GM12878 (cell line): Measurements from ENCODE around the gene TNP2. TPM values are rescaled to one million over a fixed set of nuclear protein-coding genes. Genes with fewer than 3 reads are reported as not detected.

ENCODE experiments used
- ATAC-seq: fragments of 200-7000 bp; cut with Tn5 transposase; 3 replicates; pipeline ENCODE4 v1.9.1; 2020; ENCODE audit warnings: mild to moderate bottlenecking, moderate library complexity
- BruUV-seq: library from RNA; stranded (reverse); fragments of 400-500 nt; replicated peaks from 2 replicates; lab custom pipeline; 2021; lab: Mats Ljungman, UMichigan
- CTCF ChIA-PET: fragments of 300-600 bp; sonication (Branson Sonifier 250); formaldehyde crosslinking; extraction: SDS; loops from one replicate; lab custom pipeline; 2021; ENCODE audit warnings: inconsistent platforms; lab: Yijun Ruan, JAX
- POLR2A ChIA-PET: fragments of 350-600 bp; formaldehyde crosslinking; extraction: SDS; loops from one replicate; lab custom pipeline; 2021; ENCODE audit warnings: inconsistent platforms; lab: Charles Lee
- RAD21 ChIA-PET: fragments of 300-600 bp; sonication (Branson Sonifier 250); formaldehyde crosslinking; loops from one replicate; lab custom pipeline; 2023; ENCODE audit warnings: antibody characterized with exemption; ENCODE audit not compliant: unreplicated experiment; lab: Charles Lee
- SMC1A ChIA-PET: fragments of 300-600 bp; sonication (Branson Sonifier 250); formaldehyde crosslinking; loops from one replicate; lab custom pipeline; 2023; ENCODE audit not compliant: unreplicated experiment, uncharacterized antibody; lab: Charles Lee
- DNase-seq: peaks from one replicate; pipeline ENCODE4 v3.0.0-alpha.2; 2011; ENCODE audit warnings: low read depth, low spot score
- FAIRE-seq: peaks from 3 replicates; lab custom pipeline; 2011; peaks lifted over from hg19 to GRCh38; lab: Jason Lieb, UNC
- H2AFZ ChIP-seq: 2 replicates; pipeline ENCODE4 v1.6.0; 2011; ENCODE audit warnings: low read depth, low read length, control low read depth; ENCODE audit not compliant: control insufficient read depth
- H3K27ac ChIP-seq: 2 replicates; pipeline ENCODE4 v1.5.1; 2011; ENCODE audit warnings: control low read depth; ENCODE audit not compliant: control insufficient read depth, insufficient read depth
- H3K27me3 ChIP-seq, 2 experiments: replicated peaks in 1 of 2; 2 replicates each; pipeline versions ENCODE4 v1.6.0 to v1.6.1; 2011; ENCODE audit warnings: low read length in 1 of 2; ENCODE audit not compliant: control insufficient read depth in 2 of 2, insufficient read depth in 2 of 2
- H3K36me3 ChIP-seq, 2 experiments: 2 replicates each; pipeline ENCODE4 v1.5.1; 2011; ENCODE audit warnings: low read length in 1 of 2; ENCODE audit not compliant: control insufficient read depth in 2 of 2, insufficient read depth in 2 of 2
- H3K4me1 ChIP-seq: 2 replicates; pipeline ENCODE4 v1.6.1; 2011; ENCODE audit warnings: mild to moderate bottlenecking, low read length, moderate library complexity, mixed read lengths; ENCODE audit not compliant: control insufficient read depth, insufficient read depth
- H3K4me2 ChIP-seq: 2 replicates; pipeline ENCODE4 v1.6.0; 2011; ENCODE audit warnings: control low read depth; ENCODE audit not compliant: control insufficient read depth, insufficient read depth
- H3K4me3 ChIP-seq: fragments of 200-600 bp; sonication (generic); 2 replicates; pipeline ENCODE4 v1.5.1; 2016
- H3K79me2 ChIP-seq: 2 replicates; pipeline ENCODE4 v1.6.0; 2011; ENCODE audit warnings: low read length; ENCODE audit not compliant: control insufficient read depth, insufficient read depth
- H3K9ac ChIP-seq: 2 replicates; pipeline ENCODE4 v1.8.0; 2011; ENCODE audit warnings: low read length, control low read depth, mixed read lengths; ENCODE audit not compliant: control insufficient read depth, insufficient read depth
- H3K9me3 ChIP-seq: replicated peaks from 3 replicates; pipeline ENCODE4 v1.5.1; 2011; ENCODE audit warnings: mild to moderate bottlenecking, low read length; ENCODE audit not compliant: control insufficient read depth, insufficient read depth
- H4K20me1 ChIP-seq: 2 replicates; pipeline ENCODE4 v1.6.0; 2011; ENCODE audit not compliant: control insufficient read depth, insufficient read depth
- BCL11A ChIP-seq: IDR thresholded peaks from 2 replicates; pipeline ENCODE4 v1.6.1; 2011; ENCODE audit warnings: low read depth, low read length
- CREM ChIP-seq: IDR thresholded peaks from 2 replicates; pipeline ENCODE4 v1.6.1; 2014; ENCODE audit warnings: antibody characterized with exemption, low read depth
- EGR1 ChIP-seq, 2 experiments: IDR thresholded peaks; 1 replicate in 1 of 2; 2 replicates in 1 of 2; pipeline ENCODE4 v1.6.1; 2011 to 2012; ENCODE audit warnings: low read depth in 2 of 2, low read length in 2 of 2, borderline replicate concordance in 1 of 2, mild to moderate bottlenecking in 1 of 2, moderate library complexity in 1 of 2
- FOS ChIP-seq: IDR thresholded peaks from 3 replicates; pipeline ENCODE4 v1.6.1; 2011; ENCODE audit warnings: borderline replicate concordance; ENCODE audit not compliant: insufficient read length; ENCODE audit errors: extremely low read depth
- GATAD2B ChIP-seq: fragments of 450-650 bp; conservative IDR thresholded peaks from 2 replicates; pipeline ENCODE4 v1.6.1; 2017; ENCODE audit warnings: low read depth, mild to moderate bottlenecking, moderate library complexity
- LARP7 ChIP-seq: fragments of 450-650 bp; IDR thresholded peaks from 2 replicates; pipeline ENCODE4 v1.6.1; 2017; ENCODE audit warnings: mild to moderate bottlenecking
- NBN ChIP-seq: fragments of 450-650 bp; IDR thresholded peaks from 2 replicates; pipeline ENCODE4 v1.6.1; 2016
- NR2F1 ChIP-seq: fragments of 450-650 bp; conservative IDR thresholded peaks from 2 replicates; pipeline ENCODE4 v1.6.1; 2017; ENCODE audit warnings: mild to moderate bottlenecking
- RBBP5 ChIP-seq: fragments of 200-600 bp; sonication (generic); conservative IDR thresholded peaks from 2 replicates; pipeline ENCODE4 v1.6.1; 2016
- RCOR1 ChIP-seq: conservative IDR thresholded peaks from 2 replicates; pipeline ENCODE4 v1.6.1; 2012; ENCODE audit warnings: low read depth, low read length, improper control_type of control experiment
- RUNX3 ChIP-seq: IDR thresholded peaks from 2 replicates; pipeline ENCODE4 v1.6.1; 2012; ENCODE audit warnings: low read length, inconsistent platforms
- SIN3A ChIP-seq: IDR thresholded peaks from 2 replicates; pipeline ENCODE4 v1.6.1; 2012; ENCODE audit warnings: low read depth, low read length, improper control_type of control experiment
- SMC3 ChIP-seq: IDR thresholded peaks from 2 replicates; pipeline ENCODE4 v1.6.1; 2011; ENCODE audit warnings: low read length, improper control_type of control experiment, borderline replicate concordance
- TAF1 ChIP-seq: IDR thresholded peaks from 2 replicates; pipeline ENCODE4 v1.6.1; 2011; ENCODE audit warnings: mild to moderate bottlenecking, low read depth, low read length, borderline replicate concordance
- ZNF217 ChIP-seq: fragments of 450-650 bp; IDR thresholded peaks from 2 replicates; pipeline ENCODE4 v1.6.1; 2017; ENCODE audit warnings: antibody characterized with exemption, mild to moderate bottlenecking
- WGBS: methylation state at CpG from one replicate; pipeline ENCODE4 v1.1.6; 2016; ENCODE audit warnings: low lambda C conversion rate; ENCODE audit not compliant: insufficient replicate concordance, insufficient coverage; ENCODE audit errors: missing lambda C conversion rate; 5-methylcytosine and 5-hydroxymethylcytosine counted together
- in situ Hi-C: fragments of 300-500 bp; cut with MboI; formaldehyde crosslinking; loops from 9 replicates; pipeline ENCODE4 v1.14.3; 2018; ENCODE audit warnings: mixed read lengths
- intact Hi-C: fragments of 100-400 bp; cut with micrococcal nuclease; formaldehyde crosslinking; loops from one replicate; pipeline ENCODE4 v1.14.2; 2022; ENCODE audit not compliant: unreplicated experiment
- polyA plus RNA-seq, 11 experiments: library from polyadenylated mRNA; depleted of rRNA in 4 of 11; unstranded in 6 of 11; stranded (reverse) in 5 of 11; fragments of >200 nt; fragmentation: Nextera tagmentation in 4 of 11; fragmentation: Illumina TruSeq in 1 of 11; extraction: Ambion mirVana in 4 of 11; extraction: Trizol in 1 of 11; gene quantifications; 1 replicate in 1 of 11; 2 replicates in 10 of 11; pipeline versions ENCODE4 v1.2.1 to v1.2.3, GENCODE V29; 2011 to 2016; ENCODE audit warnings: inconsistent platforms in 2 of 11, missing spikeins in 2 of 11, low read depth in 1 of 11
- total RNA-seq, 4 experiments: library from RNA; depleted of rRNA in 3 of 4; stranded (reverse); fragments of >200 nt in 3 of 4; fragmentation: Illumina TruSeq in 1 of 4; extraction: Trizol in 1 of 4; gene quantifications; 2 replicates each; pipeline versions ENCODE4 v1.2.1 to v1.2.3, GENCODE V29; 2013 to 2021
- TF ChIP-seq, protein P1 (sequence below): IDR thresholded peaks from 2 replicates; pipeline ENCODE4 v1.6.1; 2012; ENCODE audit warnings: low read depth, low read length, improper control_type of control experiment
- TF ChIP-seq, protein P2 (sequence below): fragments of 450-650 bp; conservative IDR thresholded peaks from 2 replicates; pipeline ENCODE4 v1.6.1; 2017; ENCODE audit warnings: mild to moderate bottlenecking, moderate library complexity
- TF ChIP-seq, protein P3 (sequence below): fragments of 450-650 bp; IDR thresholded peaks from 2 replicates; pipeline ENCODE4 v1.6.1; 2017; ENCODE audit warnings: low read depth, mild to moderate bottlenecking, moderate library complexity

TNP2 gene
- total and polyA plus RNA-seq, 10 of the 15 experiments (the other 5 are each of a cell fraction or from before 2014, with no cell fraction given) = not detected

DNA sequence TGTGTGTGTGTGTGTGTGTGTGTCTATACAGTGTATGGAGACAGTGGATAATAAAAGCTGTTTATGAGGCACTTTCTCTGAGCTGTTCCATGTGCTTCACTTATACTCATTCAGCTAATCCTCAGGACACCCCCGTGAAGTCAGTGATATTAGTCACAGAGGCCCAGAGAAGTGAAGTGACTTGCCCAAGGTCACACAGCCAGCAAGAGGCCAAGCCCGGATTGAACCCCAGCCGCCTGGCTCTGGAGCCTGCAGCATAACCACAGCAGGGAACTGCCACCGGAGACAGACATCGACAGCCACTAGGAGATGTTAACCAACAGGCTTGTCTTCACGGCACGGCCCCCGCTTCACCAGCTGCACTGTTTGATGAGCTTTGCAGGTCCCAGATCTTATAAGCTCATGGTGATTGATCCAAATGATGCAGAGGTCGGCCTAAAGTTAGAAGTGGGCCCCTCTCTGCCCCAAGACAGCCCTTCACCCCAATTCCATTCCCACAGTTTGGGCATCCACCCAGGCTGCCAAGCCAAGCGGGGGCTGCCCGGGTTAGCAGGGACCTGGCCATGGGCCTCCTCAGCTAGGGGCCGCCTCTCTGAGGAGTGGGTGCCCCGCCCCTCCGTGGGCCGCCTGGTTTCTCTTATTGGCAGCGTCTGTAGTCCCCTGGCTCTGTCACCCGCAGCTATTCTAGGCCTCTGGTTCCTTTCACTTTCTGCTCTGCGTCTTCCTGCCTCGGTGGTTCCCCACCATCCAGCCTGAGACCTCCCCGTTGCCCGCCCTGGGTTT lies 44.0 kb downstream of the TNP2 start:
- peak overlapping the region; percentile 68 for H3K9ac ChIP-seq
- CTCF ChIA-PET = interaction anchor here (0.7 to 3.9 kb wide), 13 partner anchors 16 to 242 kb away, joined by 3 to 29 read pairs (median 4); partner anchors contain the start of gene SOCS1
- no peak for TF ChIP-seq TAF1
- TF ChIP-seq FOS = no peak
- TF ChIP-seq RBBP5 = 0 out of 2 replicates have a peak, but pooled peaks have one; percentile 30
- TF ChIP-seq, protein P1, sequence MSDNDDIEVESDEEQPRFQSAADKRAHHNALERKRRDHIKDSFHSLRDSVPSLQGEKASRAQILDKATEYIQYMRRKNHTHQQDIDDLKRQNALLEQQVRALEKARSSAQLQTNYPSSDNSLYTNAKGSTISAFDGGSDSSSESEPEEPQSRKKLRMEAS = 0 out of 2 replicates have a peak, but pooled peaks have one; percentile 36
- peak; percentile 37; the same call in 1 of the 2 replicates for TF ChIP-seq CREM
- no peak for TF ChIP-seq SIN3A
- TF ChIP-seq, protein P2, sequence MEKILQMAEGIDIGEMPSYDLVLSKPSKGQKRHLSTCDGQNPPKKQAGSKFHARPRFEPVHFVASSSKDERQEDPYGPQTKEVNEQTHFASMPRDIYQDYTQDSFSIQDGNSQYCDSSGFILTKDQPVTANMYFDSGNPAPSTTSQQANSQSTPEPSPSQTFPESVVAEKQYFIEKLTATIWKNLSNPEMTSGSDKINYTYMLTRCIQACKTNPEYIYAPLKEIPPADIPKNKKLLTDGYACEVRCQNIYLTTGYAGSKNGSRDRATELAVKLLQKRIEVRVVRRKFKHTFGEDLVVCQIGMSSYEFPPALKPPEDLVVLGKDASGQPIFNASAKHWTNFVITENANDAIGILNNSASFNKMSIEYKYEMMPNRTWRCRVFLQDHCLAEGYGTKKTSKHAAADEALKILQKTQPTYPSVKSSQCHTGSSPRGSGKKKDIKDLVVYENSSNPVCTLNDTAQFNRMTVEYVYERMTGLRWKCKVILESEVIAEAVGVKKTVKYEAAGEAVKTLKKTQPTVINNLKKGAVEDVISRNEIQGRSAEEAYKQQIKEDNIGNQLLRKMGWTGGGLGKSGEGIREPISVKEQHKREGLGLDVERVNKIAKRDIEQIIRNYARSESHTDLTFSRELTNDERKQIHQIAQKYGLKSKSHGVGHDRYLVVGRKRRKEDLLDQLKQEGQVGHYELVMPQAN = no peak; the same call in 1 of the 2 replicates
- peak; percentile 58 for TF ChIP-seq RUNX3
- TF ChIP-seq, protein P3, sequence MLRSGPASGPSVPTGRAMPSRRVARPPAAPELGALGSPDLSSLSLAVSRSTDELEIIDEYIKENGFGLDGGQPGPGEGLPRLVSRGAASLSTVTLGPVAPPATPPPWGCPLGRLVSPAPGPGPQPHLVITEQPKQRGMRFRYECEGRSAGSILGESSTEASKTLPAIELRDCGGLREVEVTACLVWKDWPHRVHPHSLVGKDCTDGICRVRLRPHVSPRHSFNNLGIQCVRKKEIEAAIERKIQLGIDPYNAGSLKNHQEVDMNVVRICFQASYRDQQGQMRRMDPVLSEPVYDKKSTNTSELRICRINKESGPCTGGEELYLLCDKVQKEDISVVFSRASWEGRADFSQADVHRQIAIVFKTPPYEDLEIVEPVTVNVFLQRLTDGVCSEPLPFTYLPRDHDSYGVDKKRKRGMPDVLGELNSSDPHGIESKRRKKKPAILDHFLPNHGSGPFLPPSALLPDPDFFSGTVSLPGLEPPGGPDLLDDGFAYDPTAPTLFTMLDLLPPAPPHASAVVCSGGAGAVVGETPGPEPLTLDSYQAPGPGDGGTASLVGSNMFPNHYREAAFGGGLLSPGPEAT = peak; percentile 76; the same call in 1 of the 2 replicates
- 0 out of 2 replicates have a peak, but pooled peaks have one; percentile 41 for TF ChIP-seq LARP7
- TF ChIP-seq EGR1 (IDR thresholded peaks at IDR 0.05; ENCODE audit: borderline replicate concordance in 1 of 2, low read depth in 2 of 2, low read length in 2 of 2) = peak in 1 of 2 experiments; percentile 24; a peak in 2 of 3 replicates
- peak; percentile 16; the same call in 1 of the 2 replicates for TF ChIP-seq SMC3
- peak; percentile 35; the same call in 1 of the 2 replicates for TF ChIP-seq BCL11A
- TF ChIP-seq NR2F1 = peak; percentile 47; the same call in 1 of the 2 replicates
- TF ChIP-seq ZNF217 = peak; percentile 92
- TF ChIP-seq RCOR1 = no peak; the same call in 1 of the 2 replicates
- 0 out of 2 replicates have a peak, but pooled peaks have one; percentile 74 for TF ChIP-seq GATAD2B
- peak; percentile 55; the same call in 1 of the 2 replicates for TF ChIP-seq NBN

More for the DNA sequence above, 44.0 kb downstream of the TNP2 start:
- no peaks in the 10 kb centered on the region for H3K79me2 ChIP-seq
- H3K36me3 ChIP-seq = no peaks in the 10 kb centered on the region
- ChIA-PET RAD21 (interaction anchor here (0.7 to 4.3 kb wide), 37 partner anchors 8 to 347 kb away, joined by 3 to 76 read pairs (median 5); partner anchors contain the start of gene SOCS1), POLR2A (interaction anchor here (0.5 to 3.9 kb wide), 22 partner anchors 11 to 647 kb away, joined by 3 to 53 read pairs (median 6); partner anchors contain the start of gene SOCS1), SMC1A (interaction anchor here (0.7 to 3.9 kb wide), 36 partner anchors 9 to 259 kb away, joined by 3 to 34 read pairs (median 4); partner anchors contain the start of gene SOCS1)
- peak overlapping the region; percentile 79 for H2AFZ ChIP-seq
- WGBS = under 1% methylated on average over 21 of the region's 21 CpGs
- in situ Hi-C loops (no loop called here), intact Hi-C loops (loop anchor here (2.0 kb wide), 3 partner anchors 22 to 42 kb away; no protein-coding TSS in a partner anchor)
- peak overlapping the region; percentile 91 for H3K4me2 ChIP-seq
- H3K9me3 ChIP-seq = no peaks in the 10 kb centered on the region
- H4K20me1 ChIP-seq = no peaks in the 10 kb centered on the region
- peak; percentile 89 for ATAC-seq
- H3K27me3 ChIP-seq = no peaks in the 10 kb centered on the region
- peak; percentile 88 for DNase-seq
- H3K4me3 ChIP-seq = peak overlapping the region; percentile 37; the same call in 1 of the 2 replicates
- FAIRE-seq = peak; percentile 18
- BruUV-seq = TSS peak; percentile 96
- peaks cover 28% of the 10 kb centered on the region for H3K4me1 ChIP-seq
- H3K27ac ChIP-seq = peak overlapping the region; percentile 94
